ENCODE data around the gene ZMYM4.
"Not testable (repeated sequence)": the region's sequence is repeated elsewhere in the genome, so short reads cannot be mapped to it uniquely, and the experiment has no call there.

ZMYM4 gene

GRCh38 chr1:35268282-35269200, at the start of gene ZMYM4:
ZMYM4 (plus strand) TSS chr1:35268709; CDS start chr1:35269047, 338 bp downstream.
- Mint-ChIP-seq H3K27ac (peak within 1 kb of the TSS; percentile 90 to 92), H3K9me3 (peaks cover 0 to 4% of the 10 kb centered on the region in 2 donors), H3K4me1 (peaks cover 28% of the 10 kb centered on the region), H3K4me3 (peak within 1 kb of the TSS; percentile 85 to 86), H3K27me3 (peaks cover 14% of the 10 kb centered on the region)
- DNase-seq (peak; percentile 85 to 94), ATAC-seq (peak; percentile 98)

GRCh38 chr1:35220976-35221375, 47.5 kb upstream of the ZMYM4 start:
- DNase-seq (peak in 1 of 2 donors; percentile 18), ATAC-seq (peak; percentile 75)
- no peak overlapping the region for H3K4me3 Mint-ChIP-seq

GRCh38 chr1:35222322-35223083, 46.0 kb upstream of the ZMYM4 start:
- ATAC-seq (no peak), DNase-seq (no peak)
- Mint-ChIP-seq H3K27me3 (no peaks in the 10 kb centered on the region), H3K4me1 (no peaks in the 10 kb centered on the region), H3K4me3 (no peak overlapping the region), H3K27ac (no peak overlapping the region), H3K9me3 (no peaks in the 10 kb centered on the region)

More at GRCh38 chr1:35220976-35221375, 47.5 kb upstream of the ZMYM4 start:
- no peak overlapping the region for H3K27ac Mint-ChIP-seq
- no peaks in the 10 kb centered on the region for H3K9me3 Mint-ChIP-seq
- H3K27me3 Mint-ChIP-seq = no peaks in the 10 kb centered on the region
- no peaks in the 10 kb centered on the region for H3K4me1 Mint-ChIP-seq

- no peak overlapping the region for H3K4me3 Mint-ChIP-seq
- DNase-seq (no peak), ATAC-seq (no peak)
- no peaks in the 10 kb centered on the region for H3K27me3 Mint-ChIP-seq
- H3K9me3 Mint-ChIP-seq = no peaks in the 10 kb centered on the region
- H3K4me1 Mint-ChIP-seq = no peaks in the 10 kb centered on the region
- no peak overlapping the region for H3K27ac Mint-ChIP-seq
These were observed 45.4 kb upstream of the ZMYM4 start for GRCh38 chr1:35223084-35223630.

- H3K9me3 Mint-ChIP-seq = peaks cover 4 to 10% of the 10 kb centered on the region in 2 donors
- no peak overlapping the region for H3K4me3 Mint-ChIP-seq
- ATAC-seq = no peak
- no peak overlapping the region for H3K27ac Mint-ChIP-seq
- no peaks in the 10 kb centered on the region for H3K27me3 Mint-ChIP-seq
- DNase-seq = no peak
- peaks cover 18% of the 10 kb centered on the region for H3K4me1 Mint-ChIP-seq
These were observed 42.0 kb upstream of the ZMYM4 start for GRCh38 chr1:35226546-35226945.

GRCh38 chr1:35229587-35230360, 38.7 kb upstream of the ZMYM4 start:
- Mint-ChIP-seq H3K27ac (peak overlapping the region in 1 of 2 donors; percentile 43), H3K4me3 (peak overlapping the region in 1 of 2 donors; percentile 47), H3K27me3 (no peaks in the 10 kb centered on the region), H3K9me3 (peaks cover 4 to 10% of the 10 kb centered on the region in 2 donors), H3K4me1 (peaks cover 18% of the 10 kb centered on the region)
- DNase-seq = peak in 1 of 2 donors; percentile 17
- ATAC-seq = peak; percentile 83

- DNase-seq (no peak), ATAC-seq (no peak)
- Mint-ChIP-seq H3K27me3 (no peaks in the 10 kb centered on the region), H3K4me3 (no peak overlapping the region), H3K9me3 (peaks cover 4 to 10% of the 10 kb centered on the region in 2 donors), H3K27ac (no peak overlapping the region), H3K4me1 (peaks cover 18% of the 10 kb centered on the region)
These were observed 37.2 kb upstream of the ZMYM4 start for GRCh38 chr1:35231287-35231686.

- ATAC-seq, H3K9me3 Mint-ChIP-seq, H3K4me3 Mint-ChIP-seq, H3K27ac Mint-ChIP-seq, H3K4me1 Mint-ChIP-seq, DNase-seq, H3K27me3 Mint-ChIP-seq: not testable (repeated sequence)
These were observed 31.7 kb upstream of the ZMYM4 start for GRCh38 chr1:35236772-35237171.

- no peak for ATAC-seq
- Mint-ChIP-seq H3K4me1 (no peaks in the 10 kb centered on the region), H3K27me3 (no peaks in the 10 kb centered on the region), H3K27ac (no peak overlapping the region), H3K9me3 (no peaks in the 10 kb centered on the region), H3K4me3 (no peak overlapping the region)
- no peak for DNase-seq
These were observed 24.8 kb upstream of the ZMYM4 start for GRCh38 chr1:35243691-35244090.

- Mint-ChIP-seq H3K27me3 (no peaks in the 10 kb centered on the region), H3K4me3 (no peak overlapping the region), H3K27ac (no peak overlapping the region), H3K9me3 (no peaks in the 10 kb centered on the region), H3K4me1 (no peaks in the 10 kb centered on the region)
- DNase-seq (no peak), ATAC-seq (no peak)
These were observed 21.3 kb upstream of the ZMYM4 start for GRCh38 chr1:35247256-35247655.

- Mint-ChIP-seq H3K4me3 (no peak overlapping the region), H3K9me3 (no peaks in the 10 kb centered on the region), H3K4me1 (no peaks in the 10 kb centered on the region), H3K27ac (no peak overlapping the region), H3K27me3 (no peaks in the 10 kb centered on the region)
- DNase-seq = no peak
- ATAC-seq = no peak
These were observed 14.6 kb upstream of the ZMYM4 start for GRCh38 chr1:35253941-35254340.

GRCh38 chr1:35255276-35255675, 13.2 kb upstream of the ZMYM4 start:
- no peaks in the 10 kb centered on the region for H3K4me1 Mint-ChIP-seq
- no peak overlapping the region for H3K27ac Mint-ChIP-seq
- H3K27me3 Mint-ChIP-seq = no peaks in the 10 kb centered on the region
- DNase-seq (no peak), ATAC-seq (no peak)
- no peaks in the 10 kb centered on the region for H3K9me3 Mint-ChIP-seq
- H3K4me3 Mint-ChIP-seq = no peak overlapping the region

- Mint-ChIP-seq H3K27me3 (peaks cover 21% of the 10 kb centered on the region), H3K4me3 (no peak overlapping the region), H3K4me1 (no peaks in the 10 kb centered on the region), H3K9me3 (no peaks in the 10 kb centered on the region), H3K27ac (no peak overlapping the region)
- ATAC-seq (no peak), DNase-seq (no peak)
These were observed 8.9 kb upstream of the ZMYM4 start for GRCh38 chr1:35259561-35259960.

- DNase-seq (no peak), ATAC-seq (no peak)
- H3K27ac Mint-ChIP-seq = no peak overlapping the region
- no peaks in the 10 kb centered on the region for H3K9me3 Mint-ChIP-seq
- no peaks in the 10 kb centered on the region for H3K4me1 Mint-ChIP-seq
- H3K4me3 Mint-ChIP-seq = no peak overlapping the region
- H3K27me3 Mint-ChIP-seq = peaks cover 24% of the 10 kb centered on the region
These were observed 6.9 kb upstream of the ZMYM4 start for GRCh38 chr1:35261412-35262120.
